GM10248 (cell line): ENCODE results near the gene HAT1.

Source experiments
- CTCF ChIA-PET: fragments of 300-600 bp; sonication (Branson Sonifier 250); formaldehyde crosslinking; extraction: SDS; loops from one replicate; lab custom pipeline; 2021; ENCODE audit warnings: antibody characterized with exemption; lab: Yijun Ruan, JAX
- POLR2A ChIA-PET: fragments of 350-650 bp; sonication (Branson Sonifier 250); formaldehyde crosslinking; extraction: SDS; loops from one replicate; lab custom pipeline; 2020; ENCODE audit warnings: antibody characterized with exemption; lab: Yijun Ruan, JAX
- DNase-seq: peaks from one replicate; pipeline ENCODE4 v3.0.0; 2012; ENCODE audit errors: extremely low spot score
- CTCF ChIP-seq: IDR thresholded peaks from 2 replicates; pipeline ENCODE4 v1.5.1; 2012; ENCODE audit warnings: mild to moderate bottlenecking, low read depth; ENCODE audit errors: extremely low read depth, missing control alignments, control extremely low read depth

HAT1 gene

GRCh38 chr2:171924170-171924942, 2.1 kb downstream of the HAT1 start:
- CTCF ChIA-PET: interaction anchor here (0.6 to 3.2 kb wide), 9 partner anchors 9 to 220 kb away, joined by 3 to 14 read pairs (median 4); partner anchors contain the start of gene SLC25A12
- TF ChIP-seq CTCF: no peak
- POLR2A ChIA-PET: no interaction called here
- DNase-seq: no peak

- CTCF ChIA-PET: interaction anchor here (1.4 to 2.3 kb wide), 2 partner anchors 9 to 11 kb away, joined by 3 to 7 read pairs; no protein-coding TSS in a partner anchor
- POLR2A ChIA-PET: no interaction called here
- no peak for TF ChIP-seq CTCF
- no peak for DNase-seq
These were observed 8.1 kb downstream of the HAT1 start for GRCh38 chr2:171930385-171930784.

- CTCF ChIA-PET: interaction anchor here (0.9 to 1.5 kb wide), 4 partner anchors 8 to 42 kb away, joined by 3 to 4 read pairs (median 3); no protein-coding TSS in a partner anchor
- POLR2A ChIA-PET: no interaction called here
- no peak for TF ChIP-seq CTCF
- no peak for DNase-seq
These were observed 16.9 kb downstream of the HAT1 start for GRCh38 chr2:171939058-171939742.

- TF ChIP-seq CTCF: no peak
- POLR2A ChIA-PET: no interaction called here
- DNase-seq: no peak
- CTCF ChIA-PET: interaction anchor here (0.9 to 2.3 kb wide), 6 partner anchors 9 to 43 kb away, joined by 3 to 7 read pairs (median 3); no protein-coding TSS in a partner anchor
These were observed 17.4 kb downstream of the HAT1 start for GRCh38 chr2:171939743-171940071.

- DNase-seq: no peak
- ChIA-PET CTCF (interaction anchor here (0.7 to 2.3 kb wide), 9 partner anchors 9 to 49 kb away, joined by 3 to 7 read pairs (median 3); no protein-coding TSS in a partner anchor), POLR2A (interaction anchor here (1.4 kb wide), 1 partner anchor 47 kb away, joined by 4 read pairs; the partner anchor contains the start of gene SLC25A12)
- no peak for TF ChIP-seq CTCF
These were observed 19.0 kb downstream of the HAT1 start for GRCh38 chr2:171941316-171941699.

- CTCF ChIA-PET: no interaction called here
- no peak for DNase-seq
- POLR2A ChIA-PET: no interaction called here
- no peak for TF ChIP-seq CTCF
These were observed 21.6 kb downstream of the HAT1 start for GRCh38 chr2:171943869-171944268.
